Smooth muscle cell (in vitro differentiated cells): ENCODE data around the gene AHDC1. TPM values are rescaled to one million over a fixed set of nuclear protein-coding genes. Genes with fewer than 3 reads are reported as not detected.

ENCODE experiments used
- DNase-seq: peaks from one replicate; lab custom pipeline; 2025; ENCODE audit not compliant: unreplicated experiment; lab: John Stamatoyannopoulos, UW
- H2AFZ ChIP-seq: fragments of 200-600 bp; sonication (generic); 2 replicates; pipeline ENCODE4 v1.6.0; 2016; ENCODE audit warnings: antibody characterized with exemption, low read depth, mild to moderate bottlenecking
- H3F3A ChIP-seq: fragments of 200-600 bp; sonication (generic); 2 replicates; pipeline ENCODE4 v1.6.0; 2017; ENCODE audit warnings: antibody characterized with exemption, low read depth
- H3K27ac ChIP-seq: fragments of 200-600 bp; sonication (generic); 2 replicates; pipeline ENCODE4 v1.5.1; 2016; ENCODE audit warnings: low read depth, mild to moderate bottlenecking
- H3K27me3 ChIP-seq: fragments of 200-600 bp; sonication (generic); 2 replicates; pipeline ENCODE4 v1.6.1; 2016; ENCODE audit warnings: low read depth, mild to moderate bottlenecking
- H3K36me3 ChIP-seq: fragments of 200-600 bp; sonication (generic); 2 replicates; pipeline ENCODE4 v1.5.1; 2016; ENCODE audit warnings: low read depth
- H3K4me1 ChIP-seq: fragments of 200-600 bp; sonication (generic); 2 replicates; pipeline ENCODE4 v1.5.1; 2016; ENCODE audit warnings: low read depth
- H3K4me2 ChIP-seq: fragments of 200-600 bp; sonication (generic); 2 replicates; pipeline ENCODE4 v1.6.0; 2016; ENCODE audit warnings: mild to moderate bottlenecking
- H3K4me3 ChIP-seq: fragments of 200-600 bp; sonication (generic); 2 replicates; pipeline ENCODE4 v1.5.1; 2016; ENCODE audit warnings: mild to moderate bottlenecking
- H3K79me2 ChIP-seq: fragments of 200-600 bp; sonication (generic); 2 replicates; pipeline ENCODE4 v1.6.0; 2016; ENCODE audit warnings: low read depth, mild to moderate bottlenecking
- H3K9ac ChIP-seq: fragments of 200-600 bp; sonication (generic); 2 replicates; pipeline ENCODE4 v1.6.0; 2016; ENCODE audit warnings: low read depth
- H3K9me3 ChIP-seq: fragments of 200-600 bp; sonication (generic); replicated peaks from 2 replicates; pipeline ENCODE4 v1.5.1; 2016; ENCODE audit warnings: low read depth
- H4K20me1 ChIP-seq: fragments of 200-600 bp; sonication (generic); 2 replicates; pipeline ENCODE4 v1.6.0; 2016; ENCODE audit warnings: low read depth
- WGBS: methylation state at CpG from one replicate; pipeline ENCODE4 v1.1.7; 2016; ENCODE audit warnings: low lambda C conversion rate; 5-methylcytosine and 5-hydroxymethylcytosine counted together
- polyA plus RNA-seq: library from polyadenylated mRNA; unstranded; fragments of >200 nt; fragmentation: Nextera tagmentation; extraction: Ambion mirVana; gene quantifications from 2 replicates; pipeline ENCODE4 v1.2.1, GENCODE V29; 2016
- total RNA-seq: library from RNA; depleted of rRNA; stranded (reverse); fragments of >200 nt; gene quantifications from 2 replicates; pipeline ENCODE4 v1.2.3, GENCODE V29; 2014
- TF ChIP-seq, protein P1 (sequence below): fragments of 200-600 bp; sonication (generic); IDR thresholded peaks from 2 replicates; pipeline ENCODE4 v1.5.1; 2017; ENCODE audit warnings: borderline replicate concordance, mild to moderate bottlenecking, antibody characterized with exemption; ENCODE audit not compliant: insufficient read depth, poor library complexity, severe bottlenecking

AHDC1 gene
- total and polyA plus RNA-seq, 2 experiments from 2014 or later, result 12.2 TPM

DNA sequence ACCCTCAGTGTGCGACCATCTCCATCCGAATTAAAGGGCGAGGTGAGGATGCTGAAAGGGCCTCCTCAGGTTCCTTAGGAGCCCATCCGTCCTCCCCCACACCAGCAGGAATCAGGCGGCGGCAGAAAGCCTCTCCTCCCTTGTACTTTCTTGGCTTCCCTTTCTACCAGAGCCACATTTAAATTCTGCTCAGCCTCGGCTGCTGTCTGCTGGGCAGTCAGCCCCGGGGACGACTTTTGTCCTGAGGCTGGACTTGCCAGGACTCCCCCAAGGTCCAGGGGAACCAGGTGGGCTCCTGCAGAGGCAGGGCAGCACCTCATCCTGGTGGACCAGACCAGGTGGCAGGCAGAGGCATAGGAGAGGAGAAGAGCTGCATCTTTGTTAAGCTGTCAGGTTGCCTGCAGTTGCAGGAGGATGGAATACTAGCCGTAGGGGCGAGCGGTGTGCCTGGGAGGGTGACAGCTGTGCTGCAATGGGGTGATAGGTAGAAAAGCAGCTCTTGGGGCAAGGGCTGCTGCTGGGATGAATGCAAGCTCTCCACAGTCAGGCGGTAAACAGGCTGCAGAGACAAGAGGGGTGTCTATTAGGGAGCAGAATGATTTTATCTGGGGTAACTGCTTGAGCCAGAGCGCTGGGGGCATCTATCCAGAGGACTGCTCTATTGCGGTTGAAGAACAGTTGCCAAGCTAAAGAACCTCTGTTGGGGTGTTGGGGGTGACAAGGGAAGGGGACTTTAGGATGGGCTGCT, 67.8 kb downstream of the AHDC1 start:
- H3K27ac ChIP-seq, result no peak overlapping the region
- H3K4me1 ChIP-seq, result peaks cover 29% of the 10 kb centered on the region
- WGBS, result 84% methylated on average over 15 of the region's 15 CpGs
- H3K79me2 ChIP-seq, result peaks cover 13% of the 10 kb centered on the region
- no peaks in the 10 kb centered on the region for H3K36me3 ChIP-seq
- no peak overlapping the region for H3K9ac ChIP-seq
- no peak overlapping the region for H2AFZ ChIP-seq
- no peak for DNase-seq
- peak overlapping the region; percentile 57 for H3K4me2 ChIP-seq
- H3K9me3 ChIP-seq, result no peaks in the 10 kb centered on the region
- H4K20me1 ChIP-seq, result peaks cover 71% of the 10 kb centered on the region
- peaks cover 10% of the 10 kb centered on the region for H3F3A ChIP-seq
- H3K4me3 ChIP-seq, result no peak overlapping the region
- TF ChIP-seq, protein P1, sequence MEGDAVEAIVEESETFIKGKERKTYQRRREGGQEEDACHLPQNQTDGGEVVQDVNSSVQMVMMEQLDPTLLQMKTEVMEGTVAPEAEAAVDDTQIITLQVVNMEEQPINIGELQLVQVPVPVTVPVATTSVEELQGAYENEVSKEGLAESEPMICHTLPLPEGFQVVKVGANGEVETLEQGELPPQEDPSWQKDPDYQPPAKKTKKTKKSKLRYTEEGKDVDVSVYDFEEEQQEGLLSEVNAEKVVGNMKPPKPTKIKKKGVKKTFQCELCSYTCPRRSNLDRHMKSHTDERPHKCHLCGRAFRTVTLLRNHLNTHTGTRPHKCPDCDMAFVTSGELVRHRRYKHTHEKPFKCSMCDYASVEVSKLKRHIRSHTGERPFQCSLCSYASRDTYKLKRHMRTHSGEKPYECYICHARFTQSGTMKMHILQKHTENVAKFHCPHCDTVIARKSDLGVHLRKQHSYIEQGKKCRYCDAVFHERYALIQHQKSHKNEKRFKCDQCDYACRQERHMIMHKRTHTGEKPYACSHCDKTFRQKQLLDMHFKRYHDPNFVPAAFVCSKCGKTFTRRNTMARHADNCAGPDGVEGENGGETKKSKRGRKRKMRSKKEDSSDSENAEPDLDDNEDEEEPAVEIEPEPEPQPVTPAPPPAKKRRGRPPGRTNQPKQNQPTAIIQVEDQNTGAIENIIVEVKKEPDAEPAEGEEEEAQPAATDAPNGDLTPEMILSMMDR, result no peak
- no peaks in the 10 kb centered on the region for H3K27me3 ChIP-seq

DNA sequence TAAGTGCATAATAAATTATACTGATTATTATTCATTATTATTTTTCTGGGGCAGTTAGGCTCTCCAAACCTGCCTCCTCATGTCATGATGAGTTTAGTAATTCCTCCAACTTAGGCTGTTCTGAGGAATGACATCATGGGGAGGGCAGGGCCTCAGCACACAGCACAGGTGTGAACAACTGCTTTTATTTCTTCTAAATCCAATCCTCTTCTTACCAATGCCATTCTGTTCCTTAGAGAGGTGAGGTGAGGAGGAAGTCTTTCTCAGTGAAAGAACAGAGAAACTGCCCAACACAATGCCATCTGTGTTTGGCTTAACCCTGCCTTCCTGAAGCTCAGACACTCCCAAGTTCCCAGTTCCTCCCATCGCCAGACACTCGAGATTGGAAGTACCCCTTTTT, 68.6 kb downstream of the AHDC1 start:
- Histone ChIP-seq H2AFZ (no peak overlapping the region), H3K27me3 (no peaks in the 10 kb centered on the region), H3K4me1 (peaks cover 26% of the 10 kb centered on the region), H4K20me1 (peaks cover 68% of the 10 kb centered on the region), H3K79me2 (peaks cover 13% of the 10 kb centered on the region), H3K27ac (peak overlapping the region; percentile 19), H3K9ac (no peak overlapping the region), H3K4me3 (no peak overlapping the region), H3K9me3 (no peaks in the 10 kb centered on the region), H3F3A (peaks cover 12% of the 10 kb centered on the region), H3K36me3 (no peaks in the 10 kb centered on the region), H3K4me2 (no peak overlapping the region)
- no peak for DNase-seq
- TF ChIP-seq, protein P1, result no peak
- WGBS, result 64% methylated on average over 2 of the region's 2 CpGs

DNA sequence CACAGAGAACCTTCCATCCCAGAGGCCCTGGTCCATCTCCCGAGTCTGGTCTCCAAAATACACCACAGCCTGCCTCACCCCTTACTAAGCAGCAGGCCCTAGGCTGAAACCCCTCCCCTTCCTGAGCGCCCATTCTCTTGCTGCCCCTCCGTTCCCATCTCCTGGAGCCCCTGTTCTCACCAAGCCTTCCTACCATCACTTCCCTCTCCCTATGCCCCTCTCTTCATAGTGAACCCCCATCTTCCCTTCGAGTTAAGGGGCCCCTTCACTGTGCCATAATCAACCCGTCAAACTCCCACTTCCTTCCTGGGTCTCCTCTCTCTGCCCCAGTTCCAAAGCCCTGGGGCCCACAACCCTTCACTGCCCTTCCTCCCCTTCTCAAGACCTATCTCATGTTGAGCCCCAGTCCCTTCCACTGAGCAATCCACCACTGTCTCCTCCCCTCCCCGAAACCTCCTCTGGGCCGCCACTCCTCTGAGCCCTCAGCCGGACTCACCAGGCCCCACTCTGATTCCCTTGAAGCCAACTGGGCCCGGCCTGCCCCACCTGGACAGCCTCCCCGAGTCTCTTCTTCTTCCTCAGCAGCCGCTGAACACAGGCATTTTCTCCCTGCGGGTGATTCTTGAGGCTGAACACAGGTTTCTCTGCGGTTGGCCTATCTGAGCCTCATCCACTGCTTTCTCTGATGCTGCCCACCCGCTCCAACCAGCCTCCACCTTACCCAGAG, 71.8 kb downstream of the AHDC1 start:
- Histone ChIP-seq H3K79me2 (peaks cover 13% of the 10 kb centered on the region), H3K27me3 (no peaks in the 10 kb centered on the region), H3K4me1 (peaks cover 34% of the 10 kb centered on the region), H3K27ac (no peak overlapping the region), H3K4me3 (no peak overlapping the region), H3F3A (peaks cover 23% of the 10 kb centered on the region), H2AFZ (no peak overlapping the region), H4K20me1 (peaks cover 43% of the 10 kb centered on the region), H3K4me2 (no peak overlapping the region), H3K9me3 (no peaks in the 10 kb centered on the region), H3K36me3 (no peaks in the 10 kb centered on the region), H3K9ac (no peak overlapping the region)
- 93% methylated on average over 14 of the region's 14 CpGs for WGBS
- TF ChIP-seq, protein P1, result no peak
- DNase-seq, result no peak
